Measurements from ENCODE around the gene SFRP2. TPM values are rescaled to one million over a fixed set of nuclear protein-coding genes. Genes with fewer than 3 reads are reported as not detected.

SFRP2 gene
- total RNA-seq, 1 donor from 2014 or later, result 4.7 TPM

DNA sequence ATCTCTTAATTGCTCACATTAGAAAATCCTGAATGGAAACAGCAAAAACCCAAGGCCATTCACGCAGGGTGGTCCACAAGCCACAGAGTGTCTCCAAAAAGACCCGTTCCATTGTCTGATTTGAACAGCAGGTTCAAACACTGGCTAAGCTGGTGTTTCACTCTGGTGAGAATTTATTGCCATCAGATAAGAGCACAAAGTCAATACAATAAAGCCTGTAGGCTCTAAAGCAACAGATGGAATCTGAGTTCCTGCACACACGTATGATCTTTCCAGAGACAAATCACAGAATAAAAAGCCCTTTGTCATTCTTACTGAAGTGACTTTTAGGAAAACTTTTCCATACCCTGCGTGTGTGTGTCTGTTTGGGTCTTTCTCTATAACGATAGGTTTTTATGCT is 5.1 kb upstream of the SFRP2 start:
- ATAC-seq, result no peak

DNA sequence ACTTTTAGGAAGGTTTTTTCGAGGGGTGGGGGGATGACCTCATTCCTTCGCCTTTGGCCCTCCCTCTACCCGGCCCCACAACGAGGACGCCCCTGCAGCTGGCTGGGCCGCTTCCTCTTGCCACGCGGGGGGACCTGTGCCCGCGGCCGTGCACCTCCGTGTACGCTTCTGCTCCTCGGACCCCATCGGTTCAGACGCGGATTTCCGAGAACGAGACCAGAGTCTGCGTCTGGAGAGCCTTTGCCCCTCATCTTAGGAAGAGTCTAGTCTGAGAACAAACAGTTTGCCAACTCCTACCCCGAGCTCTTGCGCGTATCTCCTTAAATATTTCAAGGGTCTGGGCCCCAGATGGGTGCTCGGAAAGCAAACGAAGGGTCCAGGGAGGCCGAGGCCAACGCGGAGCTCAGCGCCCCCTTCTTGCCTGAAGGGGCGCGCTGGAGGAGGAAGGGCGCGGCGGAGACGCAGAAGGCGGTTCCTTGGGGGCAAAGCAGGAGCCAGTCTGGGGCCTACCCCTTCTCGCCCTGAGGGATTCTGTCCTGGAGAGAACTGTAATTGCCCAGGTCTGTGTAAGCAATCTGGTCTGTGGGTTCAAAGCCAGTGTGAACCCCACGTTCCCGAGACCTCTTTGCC is 3.9 kb upstream of the SFRP2 start:
- no peak for ATAC-seq

- peak; percentile 73 for ATAC-seq
Observed at GRCh38 chr4:153791746-153792617, 3.1 kb upstream of the SFRP2 start.

- ATAC-seq, result no peak
Observed at GRCh38 chr4:153790962-153791551, 2.2 kb upstream of the SFRP2 start.

DNA sequence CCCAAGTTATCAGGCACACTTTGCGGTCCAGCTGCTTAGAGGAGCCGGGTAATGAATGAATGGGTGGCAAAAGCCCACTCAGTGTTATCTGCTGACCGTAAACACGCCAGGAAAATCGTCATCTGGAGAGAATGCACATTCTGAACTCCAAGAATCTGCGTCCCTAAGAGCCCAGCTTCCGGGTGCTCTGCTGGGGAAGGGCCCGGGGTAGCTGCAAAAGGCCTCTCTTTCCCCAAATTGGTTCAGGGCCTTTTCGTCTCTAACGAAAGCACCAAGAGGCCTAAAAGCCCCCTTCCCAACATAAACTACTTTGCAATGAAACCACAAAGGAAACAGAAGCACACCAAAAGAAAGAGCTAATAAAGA is 1.6 kb upstream of the SFRP2 start:
- ATAC-seq, result no peak

GRCh38 chr4:153789741-153790499 is 1.0 kb upstream of the SFRP2 start:
- no peak for ATAC-seq

DNA sequence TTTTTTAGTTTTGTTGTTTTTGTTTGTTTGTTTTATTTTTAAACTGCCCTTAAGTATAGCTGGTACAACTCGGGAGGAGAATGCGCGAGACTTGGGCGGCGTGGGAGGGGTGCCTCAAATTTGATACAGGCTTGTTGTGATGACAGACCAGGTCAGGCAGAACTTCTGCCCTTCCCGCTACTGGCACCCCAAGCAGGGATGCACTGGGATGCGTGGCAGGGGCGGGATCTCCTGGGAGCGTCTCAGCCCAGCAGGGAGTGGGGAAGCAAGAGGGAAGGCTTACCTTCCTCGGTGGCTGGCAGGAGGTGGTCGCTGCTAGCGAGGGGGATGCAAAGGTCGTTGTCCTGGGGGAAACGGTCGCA is 851 bp downstream of the SFRP2 start:
- ATAC-seq, result no peak

DNA sequence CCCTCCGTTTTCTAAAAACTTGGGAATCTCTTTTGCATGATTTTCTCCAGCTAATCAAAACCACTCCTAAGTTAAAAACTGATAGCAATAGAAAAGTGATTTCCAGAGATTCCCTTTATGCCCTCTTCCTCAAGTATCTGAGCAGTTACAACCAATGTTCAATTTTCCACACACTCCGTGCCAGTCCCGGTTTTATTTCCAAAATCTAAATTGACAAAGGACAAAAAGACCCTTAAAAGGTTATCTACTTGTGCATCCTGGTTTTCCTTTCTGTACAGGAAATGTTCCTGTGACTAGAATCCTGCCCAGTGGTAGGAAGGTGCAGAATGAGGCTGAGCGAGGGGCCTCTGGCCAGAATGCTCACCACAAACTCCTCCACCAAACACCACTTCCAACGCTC is 1.3 kb downstream of the SFRP2 start:
- ATAC-seq, result no peak

DNA sequence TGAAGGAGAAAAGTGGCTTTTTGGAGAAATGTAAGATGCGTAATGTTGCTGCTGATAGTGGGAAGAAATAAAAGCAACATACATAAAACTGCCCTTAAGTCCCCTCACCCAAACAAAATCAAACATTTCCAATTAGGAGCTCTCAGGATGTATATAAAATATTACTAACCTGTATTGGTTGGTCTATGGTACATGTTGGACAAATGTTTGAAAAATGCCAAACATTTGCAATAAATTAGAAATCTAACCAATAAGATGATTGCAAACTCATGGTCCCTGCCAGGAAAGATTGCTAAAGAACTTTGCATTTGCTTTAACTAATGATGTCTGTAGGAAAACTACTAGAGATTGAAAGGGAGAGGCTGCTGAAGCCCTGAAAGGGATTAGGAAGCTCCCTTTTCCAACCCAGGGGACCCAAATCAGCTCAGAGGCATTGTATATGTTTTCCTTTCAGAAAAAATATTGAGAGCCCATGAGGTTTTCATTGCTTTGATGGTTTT is 1.8 kb downstream of the SFRP2 start:
- no peak for ATAC-seq

DNA sequence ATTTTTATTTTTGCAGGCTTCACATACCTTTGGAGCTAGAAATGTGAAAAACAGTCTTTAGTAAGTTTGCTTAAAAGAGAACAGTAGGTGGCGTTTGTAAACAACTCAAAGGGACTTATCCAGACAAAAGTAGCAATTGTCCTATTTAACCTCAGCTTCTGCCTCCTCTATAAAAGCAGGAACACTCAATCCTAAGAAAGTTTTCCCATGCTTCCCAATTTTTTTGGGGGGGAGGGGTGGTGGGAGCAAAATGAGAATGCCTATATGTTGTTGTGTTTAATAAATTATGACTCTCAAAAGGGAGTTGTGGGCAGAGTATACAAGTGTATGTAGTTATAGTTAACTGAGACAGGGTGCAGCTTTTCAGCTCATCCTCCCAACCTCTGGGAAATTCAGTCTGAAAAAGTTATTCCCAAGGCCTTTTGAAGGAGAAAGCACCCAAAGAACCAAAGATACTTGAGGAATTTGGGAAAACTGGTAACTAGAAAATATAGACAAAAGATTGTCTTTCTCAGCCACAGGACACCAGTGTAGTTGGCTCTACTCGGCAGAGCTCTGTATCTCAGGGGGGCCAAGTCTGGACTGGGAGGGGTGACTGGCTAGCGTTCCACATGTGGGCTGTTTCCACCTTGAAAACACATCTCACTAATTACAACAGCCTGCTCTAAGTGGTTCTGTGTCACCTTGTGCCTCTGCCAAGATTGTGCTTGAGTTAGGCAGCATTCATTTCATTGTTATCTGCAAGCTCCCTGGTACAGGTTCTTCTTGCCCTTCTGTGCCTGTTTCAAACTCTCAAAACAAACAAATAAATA is 2.8 kb downstream of the SFRP2 start:
- no peak for ATAC-seq

DNA sequence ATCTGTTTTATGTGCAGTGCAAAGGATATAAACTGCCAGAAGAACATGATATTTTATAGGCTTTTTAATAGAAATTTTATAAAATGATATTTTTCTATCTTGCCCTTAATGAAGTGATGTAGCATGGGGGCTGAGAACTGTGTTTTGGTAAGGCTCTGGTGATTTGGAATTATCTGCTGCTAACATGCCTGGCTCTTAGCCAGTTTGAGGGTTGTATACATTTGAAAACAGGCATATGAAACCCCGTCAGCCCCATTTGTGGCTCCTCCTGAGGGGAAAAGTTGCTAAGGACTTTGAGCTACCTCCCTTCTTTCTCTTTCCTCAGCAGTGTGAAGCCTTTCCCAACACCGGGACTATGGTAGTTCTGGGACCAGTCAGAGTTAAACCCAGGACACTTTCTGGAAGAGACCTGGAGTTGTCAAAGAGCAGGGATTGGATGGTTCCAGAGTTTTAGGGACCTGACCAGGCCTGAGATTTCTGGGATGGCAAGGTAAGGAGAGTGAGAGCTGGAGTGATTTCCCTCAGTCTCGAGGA is 4.7 kb downstream of the SFRP2 start:
- ATAC-seq, result no peak

DNA sequence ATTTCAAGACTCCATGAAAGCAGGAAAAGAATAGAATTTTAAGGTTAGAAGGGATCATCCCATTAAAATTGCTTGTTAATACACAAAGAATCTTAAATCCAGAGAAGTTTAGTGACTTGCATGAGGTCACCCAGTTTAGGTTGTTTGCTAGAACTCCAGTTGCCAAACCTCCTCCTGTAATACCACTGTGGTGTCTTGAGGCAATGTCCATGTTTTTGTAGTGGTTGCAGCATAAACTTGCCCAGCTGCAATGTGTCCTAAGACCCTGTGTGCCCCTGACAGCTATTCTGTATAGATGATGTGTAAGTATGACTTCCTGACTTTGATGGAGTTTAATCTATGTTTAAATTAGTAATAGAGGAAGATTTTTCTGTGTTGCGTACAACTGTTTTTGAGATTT is 6.3 kb downstream of the SFRP2 start:
- no peak for ATAC-seq

DNA sequence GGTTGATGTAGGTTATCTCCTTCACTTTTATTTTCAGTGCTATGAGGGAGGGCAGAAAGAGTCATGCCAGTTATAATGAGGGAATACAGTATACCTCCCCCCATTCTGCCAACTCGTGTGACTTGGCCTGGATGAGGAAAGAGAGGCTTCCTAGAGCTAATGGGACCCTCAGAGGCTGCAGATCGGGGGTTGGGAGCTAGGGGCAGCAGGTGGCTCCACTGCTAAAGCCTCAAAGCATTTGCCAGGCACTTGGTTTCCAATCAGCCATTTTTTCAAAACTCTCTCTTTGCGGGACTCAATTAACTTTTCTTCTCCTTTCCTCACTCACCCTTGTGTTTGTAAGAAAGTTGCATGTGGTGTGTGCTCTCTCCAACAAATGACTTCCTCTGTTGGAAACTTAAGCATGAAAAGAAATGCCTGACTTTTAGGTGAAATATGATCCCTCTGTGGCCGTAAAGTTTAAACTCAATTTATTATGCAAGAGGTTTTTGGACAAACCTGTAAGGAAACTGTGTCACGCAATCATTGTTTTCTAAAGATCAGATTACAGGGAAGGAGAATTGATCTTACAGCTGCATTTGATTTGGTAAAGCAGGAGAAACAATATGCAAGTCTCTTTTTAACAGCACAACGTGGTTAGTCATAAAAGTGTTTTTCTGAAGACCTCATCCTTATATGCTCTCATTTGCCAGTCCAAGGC is 7.0 kb downstream of the SFRP2 start:
- ATAC-seq, result no peak

DNA sequence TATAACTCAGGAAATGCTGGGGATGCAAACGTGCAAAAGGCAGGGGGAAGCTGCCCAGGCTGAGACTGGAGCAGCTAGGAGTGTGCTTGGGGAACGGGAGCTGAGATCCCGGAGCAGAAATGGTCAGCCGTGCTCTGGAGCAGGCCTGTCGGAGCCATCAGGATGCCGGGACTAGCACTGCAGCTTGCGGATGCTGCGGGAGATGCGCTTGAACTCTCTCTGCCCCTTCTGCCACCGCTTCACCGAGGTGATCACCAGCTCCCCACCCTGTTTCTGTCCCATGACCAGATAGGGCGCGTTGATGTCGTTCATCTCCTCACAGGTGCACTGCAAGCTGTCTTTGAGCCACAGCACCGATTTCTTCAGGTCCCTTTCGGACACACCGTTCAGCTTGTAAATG is 7.6 kb downstream of the SFRP2 start:
- no peak for ATAC-seq

- no peak for ATAC-seq
Observed at GRCh38 chr4:153780876-153781275, 8.0 kb downstream of the SFRP2 start.

GRCh38 chr4:153780221-153780620 is 8.7 kb downstream of the SFRP2 start:
- no peak for ATAC-seq

GRCh38 chr4:153778383-153778782 is 10.5 kb downstream of the SFRP2 start:
- no peak for ATAC-seq

DNA sequence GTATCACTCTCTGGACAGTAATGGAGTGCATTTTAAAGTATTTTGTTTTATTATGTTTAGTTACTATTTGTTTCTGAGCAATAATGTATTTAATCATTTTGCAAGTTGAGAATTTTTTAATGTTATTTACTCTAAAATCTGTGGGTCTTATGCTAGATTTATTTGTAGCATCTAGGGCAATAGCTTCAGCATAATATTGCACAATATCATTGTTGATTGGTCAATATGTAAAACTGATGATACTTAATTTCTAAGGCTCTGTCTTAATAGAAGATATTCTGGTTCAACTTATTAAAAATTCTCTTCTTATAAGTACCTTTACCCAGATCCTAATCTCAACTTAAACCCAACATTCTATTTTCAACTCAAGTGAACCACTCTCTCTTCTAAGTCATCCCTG is 11.5 kb downstream of the SFRP2 start:
- ATAC-seq, result no peak

DNA sequence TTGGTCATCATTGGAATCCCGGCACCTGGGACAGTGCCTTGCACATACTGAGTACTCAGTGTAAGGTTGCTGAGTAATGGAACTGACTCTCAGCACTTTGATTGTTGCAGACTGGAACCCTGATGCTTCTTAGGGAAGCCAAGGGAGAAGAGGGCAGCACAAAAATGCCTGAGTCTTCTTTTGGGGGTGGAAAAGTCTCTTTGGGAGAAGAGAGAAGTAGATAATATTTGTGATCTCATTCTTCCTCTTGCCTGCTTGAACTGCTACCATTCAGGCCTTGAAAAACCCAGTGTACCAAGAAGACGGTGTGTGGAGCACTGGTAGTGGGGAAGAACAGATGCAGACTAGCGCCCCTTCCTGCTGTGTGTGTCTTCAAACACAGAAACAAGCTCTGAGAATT is 12.3 kb downstream of the SFRP2 start:
- ATAC-seq, result no peak

DNA sequence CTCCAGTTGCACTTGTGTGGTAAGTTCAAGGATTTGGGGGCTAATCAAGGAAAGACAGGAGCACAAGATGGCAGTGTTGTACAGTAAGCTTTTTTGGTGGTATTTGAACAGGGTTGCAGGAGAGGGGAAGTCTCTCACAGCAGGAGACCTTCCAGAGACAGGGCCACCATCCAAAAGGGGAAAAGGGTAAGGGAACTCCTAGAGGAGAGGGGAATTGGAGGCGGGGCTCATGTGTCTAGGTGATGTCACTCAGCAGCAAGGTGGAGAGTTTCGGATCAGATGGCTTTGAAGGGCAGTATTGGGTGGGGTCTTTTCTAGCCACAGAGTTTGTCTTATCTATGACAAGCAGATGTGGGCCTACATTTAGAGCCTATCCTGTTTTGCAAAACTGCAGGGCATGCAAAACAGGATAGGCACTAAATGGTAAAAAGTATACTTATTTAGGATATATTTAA is 15.6 kb downstream of the SFRP2 start:
- no peak for ATAC-seq

DNA sequence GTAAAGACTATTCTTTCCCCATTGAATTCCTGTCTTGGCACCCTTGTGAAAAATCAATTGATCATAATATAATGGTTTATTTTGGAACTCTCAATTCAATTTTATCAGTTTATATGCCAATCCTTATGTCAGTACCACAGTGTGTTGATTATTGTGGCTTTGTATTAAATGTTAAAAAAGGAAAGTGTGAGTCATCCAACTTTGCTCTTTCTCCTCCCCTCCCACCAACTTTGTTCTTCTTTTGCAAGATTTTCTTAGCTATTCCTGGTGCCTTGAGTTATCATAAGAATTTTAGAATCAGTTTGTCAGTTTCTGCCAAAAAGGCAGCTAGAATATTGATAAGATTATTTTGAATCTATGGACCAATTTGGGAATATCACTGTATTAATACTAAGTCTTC is 17.8 kb downstream of the SFRP2 start:
- no peak for ATAC-seq
